ENCODE measurements around the gene TSGA10.

- no peak for TF ChIP-seq CTCF (IDR thresholded peaks at IDR 0.05; ENCODE audit: extremely low read depth in 1 of 2, insufficient read depth in 1 of 2, low read depth in 1 of 2, low read length in 2 of 2)
- TF ChIP-seq POLR2A (IDR thresholded peaks at IDR 0.05; ENCODE audit: low read depth, low read length): no peak
- TF ChIP-seq MAX (IDR thresholded peaks at IDR 0.05; ENCODE audit: insufficient read depth, insufficient read length): no peak
Observed at GRCh38 chr2:99072551-99072950, 82.2 kb downstream of the TSGA10 start.

Data from endothelial cell of umbilical vein (primary cell).